AG20443 (cell line): ENCODE measurements around the gene AMZ2.

Source experiments
- DNase-seq: peaks from one replicate; pipeline ENCODE4 v3.0.0; 2012; ENCODE audit warnings: low spot score, mixed read lengths

AMZ2 gene

DNA sequence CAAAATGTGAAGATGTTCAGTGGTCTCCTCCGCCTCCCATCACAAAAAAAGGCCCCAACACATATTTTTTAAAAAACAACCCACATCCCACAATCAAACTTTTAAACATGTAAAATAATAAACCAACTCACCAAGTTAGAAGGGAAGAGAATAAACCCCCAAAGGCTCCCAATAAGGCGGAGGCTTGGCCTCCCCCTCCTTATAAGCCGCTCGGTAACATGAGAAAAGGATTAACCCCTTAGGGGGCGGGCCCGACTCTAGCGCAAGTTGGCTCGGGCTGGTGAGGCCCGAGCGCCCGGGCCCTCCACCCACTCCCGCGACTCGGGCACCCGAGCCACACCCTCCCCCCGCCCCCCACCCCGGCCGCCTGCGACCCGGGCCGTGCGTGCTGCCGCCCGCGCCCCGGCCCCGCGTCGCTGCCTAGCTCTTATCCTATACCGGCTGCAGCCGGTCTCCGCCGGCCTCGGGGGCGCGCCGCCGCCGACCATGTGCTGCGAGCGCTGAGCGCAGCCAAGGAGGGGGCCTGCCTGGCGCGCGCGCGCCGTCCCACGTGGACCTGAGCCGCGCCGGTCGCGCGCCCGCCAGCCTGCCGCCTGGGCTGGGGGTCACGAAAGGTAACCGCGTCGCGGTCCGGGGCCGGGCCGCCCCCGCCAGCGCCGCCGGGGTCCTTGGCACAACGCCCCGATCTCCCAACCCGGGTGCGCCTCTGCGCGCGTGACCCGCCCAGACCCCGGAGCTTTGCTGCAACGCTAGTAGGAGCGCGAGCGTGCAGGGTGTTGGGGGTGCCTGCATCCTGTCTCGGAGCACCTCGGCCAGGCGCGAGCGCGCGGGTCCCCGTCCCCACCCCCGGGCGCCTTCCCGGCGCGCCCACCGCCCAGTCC is 43.4 kb downstream of the AMZ2 start, which contains the start of the genes ARSG and SLC16A6:
Gene ARSG, plus strand, starts transcription at position 541 of the 881 bp plus-strand sequence. CDS start 15,999 bp downstream, outside the sequence.
Gene SLC16A6, minus strand, starts transcription at position 173 of the 881 bp plus-strand sequence. CDS start 12,807 bp downstream, outside the sequence.
- DNase-seq, result peak; percentile 81

DNA sequence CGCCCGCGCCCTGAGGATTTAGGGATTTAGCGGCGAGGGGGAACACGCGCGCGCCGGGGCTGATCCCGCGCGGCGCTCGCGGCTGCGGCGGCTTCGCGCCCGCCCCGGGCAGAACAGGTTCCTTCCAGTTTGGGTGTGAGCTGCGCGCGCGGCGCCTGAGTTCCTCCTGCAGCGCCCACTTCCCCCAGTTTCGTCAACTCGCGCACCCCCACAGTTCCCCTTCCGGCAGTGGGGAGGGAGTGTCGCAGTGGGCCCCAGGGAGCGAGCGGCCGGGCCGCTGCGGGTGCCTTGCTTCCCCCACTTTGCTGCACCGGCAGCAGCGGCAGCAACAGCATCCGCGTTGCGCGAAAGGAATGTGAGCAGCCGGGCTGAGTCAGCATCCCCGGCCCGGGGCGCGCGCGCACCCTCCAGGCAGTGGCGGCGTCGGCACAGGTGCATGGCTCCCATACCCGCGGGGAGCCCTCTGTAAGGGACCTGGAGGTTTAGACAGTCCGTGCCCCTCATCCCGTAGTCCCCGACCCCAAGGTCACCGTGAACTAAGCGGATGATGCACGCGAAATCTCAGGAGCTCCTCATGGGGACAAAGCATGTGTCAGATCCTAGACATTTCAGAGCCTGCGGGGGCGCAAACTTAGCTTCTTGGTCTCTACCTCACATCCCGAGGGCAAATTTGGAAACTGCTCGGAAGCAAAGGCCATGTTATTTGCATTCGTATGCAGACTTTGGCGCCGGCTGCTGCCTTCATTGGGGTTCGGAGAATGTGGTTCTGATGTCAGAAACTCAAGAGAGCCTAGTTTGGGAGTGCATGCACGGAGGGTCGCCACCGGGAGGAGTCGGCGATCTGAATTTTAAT is 44.2 kb downstream of the AMZ2 start:
- DNase-seq, result peak; percentile 95

DNA sequence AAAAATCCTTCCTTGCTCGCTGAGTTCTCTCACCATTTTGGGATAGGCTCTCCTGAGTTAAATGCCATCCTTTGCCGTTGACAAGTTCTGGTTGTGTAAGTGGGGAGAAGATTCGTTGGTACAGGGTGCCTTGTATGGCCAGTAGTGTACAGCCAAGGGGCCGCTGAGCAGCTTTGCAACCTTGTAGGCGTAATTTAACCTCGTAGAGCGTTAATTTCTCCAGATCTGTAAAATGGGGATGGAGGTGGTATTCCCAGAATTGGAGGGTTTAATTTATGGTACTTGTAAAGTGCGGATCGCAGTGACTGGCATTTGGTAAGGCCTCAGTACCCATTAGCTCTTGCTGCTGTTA is 44.8 kb downstream of the AMZ2 start:
- DNase-seq, result no peak

DNA sequence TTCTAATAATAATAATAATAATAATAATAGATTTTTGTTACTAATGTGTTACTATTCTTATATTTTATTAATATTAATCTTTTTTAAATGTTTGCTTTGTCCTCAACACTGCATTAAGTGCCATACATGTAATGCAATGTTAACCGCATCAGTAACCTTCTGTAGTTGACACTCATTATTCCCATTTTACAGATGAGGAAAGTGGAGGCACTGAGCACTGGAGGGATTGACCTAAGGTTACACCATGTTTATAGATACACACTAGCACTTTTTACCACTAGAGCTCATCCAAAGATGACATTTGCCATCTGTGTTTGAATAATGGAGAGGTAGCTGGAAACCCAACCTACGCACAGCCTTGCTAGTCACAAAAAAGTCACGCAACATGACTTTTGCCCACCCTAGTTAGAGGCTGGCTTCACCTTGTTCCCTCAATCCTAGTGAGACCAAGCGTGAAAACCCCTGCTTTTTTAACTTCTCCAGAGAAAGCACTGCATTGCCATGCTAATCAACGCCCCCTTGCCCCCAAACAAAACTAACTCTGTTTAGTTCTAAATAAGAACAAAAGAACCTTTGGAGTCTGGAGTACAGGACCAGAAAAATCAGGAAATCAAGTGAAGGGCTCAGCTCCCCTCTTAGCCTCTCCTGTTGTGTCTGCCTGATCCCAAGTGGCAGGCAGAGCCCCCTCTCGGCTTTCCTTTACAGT is 45.8 kb downstream of the AMZ2 start:
- no peak for DNase-seq

GRCh38 chr17:68294196-68294555 is 46.3 kb downstream of the AMZ2 start:
- no peak for DNase-seq

DNA sequence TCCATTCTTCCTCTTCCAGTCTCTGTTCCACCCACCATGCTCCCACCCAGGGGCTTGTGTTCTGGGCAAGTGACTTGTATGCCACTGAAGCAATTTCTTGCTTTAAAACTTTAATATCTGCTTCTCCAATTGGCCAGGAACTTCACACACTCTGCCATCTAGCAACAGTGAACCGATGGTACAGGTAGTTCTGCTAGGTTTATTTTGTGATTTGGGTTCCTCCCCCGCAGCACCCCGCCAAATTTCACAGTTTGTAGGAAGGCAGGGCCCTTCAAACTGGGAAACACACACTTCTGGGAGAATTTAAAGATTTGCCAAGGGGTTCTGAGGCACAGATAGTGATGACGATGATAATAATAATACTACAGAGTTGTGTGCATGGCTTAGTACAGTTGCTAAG is 46.8 kb downstream of the AMZ2 start:
- no peak for DNase-seq

DNA sequence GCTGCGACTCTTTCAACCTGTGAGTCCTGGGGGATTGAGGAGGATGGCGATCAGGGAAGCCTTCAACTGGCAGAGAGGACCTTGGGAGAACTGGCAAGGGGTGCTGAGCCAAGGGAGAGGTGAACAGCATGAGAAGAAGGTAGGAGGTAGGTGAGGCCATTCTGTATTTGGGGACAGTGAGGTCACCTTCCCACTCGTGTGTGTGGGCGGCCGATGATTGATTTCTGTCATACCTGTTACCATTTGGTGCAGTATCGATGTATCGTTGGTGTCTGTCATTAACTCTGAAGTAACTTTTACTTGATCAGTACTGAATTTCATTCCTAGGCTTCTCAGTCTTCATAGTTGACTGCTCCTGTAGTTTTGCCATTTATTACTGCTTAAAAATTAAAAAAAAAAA is 47.2 kb downstream of the AMZ2 start:
- no peak for DNase-seq

DNA sequence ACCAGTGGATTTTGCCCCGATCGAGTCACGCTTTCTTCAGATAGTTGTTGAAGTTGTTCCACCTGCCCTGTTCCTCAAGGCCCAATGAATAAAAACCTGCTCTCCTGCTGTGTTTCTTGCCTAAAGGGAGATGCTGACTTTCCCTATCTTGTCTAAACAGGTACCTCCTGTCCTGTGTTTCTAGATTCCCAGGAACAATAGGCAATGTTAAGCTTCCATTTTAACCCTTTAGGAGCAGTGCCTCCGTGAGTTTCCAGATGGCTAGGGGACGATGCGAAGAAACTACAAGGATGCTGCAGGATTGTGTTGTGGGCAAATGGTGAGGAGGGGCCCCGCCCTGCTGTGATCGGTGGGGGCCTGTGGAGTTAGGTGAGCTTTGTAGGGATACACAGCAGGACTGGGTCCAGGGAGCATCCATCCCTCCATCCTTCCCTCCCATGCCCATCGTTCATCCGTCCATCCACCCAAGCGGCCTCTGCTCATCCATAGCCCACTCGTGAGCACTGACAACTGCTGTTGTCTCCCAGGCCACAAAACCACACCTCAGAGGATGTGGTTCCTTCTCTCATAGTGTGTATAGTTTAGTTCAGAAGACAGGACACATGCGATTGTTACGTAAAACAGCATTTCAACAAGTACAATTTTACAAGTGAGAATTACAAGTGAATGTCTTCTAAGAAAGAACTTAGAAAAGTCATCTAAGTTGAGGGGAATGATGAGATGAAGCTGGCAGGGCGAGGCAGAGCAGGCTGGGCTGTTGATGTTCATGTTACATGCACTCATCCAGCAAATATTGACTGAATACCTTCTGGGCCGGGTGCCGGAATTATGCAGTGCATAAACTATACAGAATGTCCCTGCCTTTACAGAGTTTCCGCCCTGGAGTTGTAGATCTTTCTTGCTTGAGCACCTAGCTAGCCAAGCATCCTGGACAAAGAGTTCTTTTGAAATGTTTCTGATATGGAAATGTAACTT is 48.7 kb downstream of the AMZ2 start:
- no peak for DNase-seq

DNA sequence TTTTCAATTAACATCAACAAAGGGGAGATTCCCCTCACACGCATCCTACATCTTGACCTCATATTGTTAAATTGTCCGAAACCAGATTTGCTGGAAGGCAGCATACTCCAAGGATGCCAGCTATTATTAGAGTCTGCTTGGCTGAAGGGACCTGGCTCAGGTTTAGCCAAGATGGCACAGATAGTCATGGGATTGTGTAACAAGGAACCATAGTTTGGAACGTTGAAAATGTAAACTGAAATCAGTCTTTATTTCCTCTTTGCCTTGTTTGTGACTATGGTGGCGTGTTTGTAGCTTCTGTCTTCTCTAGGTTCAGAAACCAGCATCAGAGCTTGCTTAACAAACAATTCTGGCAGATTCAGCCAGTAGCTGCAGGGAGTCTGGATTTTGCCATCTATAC is 49.4 kb downstream of the AMZ2 start:
- DNase-seq, result no peak

DNA sequence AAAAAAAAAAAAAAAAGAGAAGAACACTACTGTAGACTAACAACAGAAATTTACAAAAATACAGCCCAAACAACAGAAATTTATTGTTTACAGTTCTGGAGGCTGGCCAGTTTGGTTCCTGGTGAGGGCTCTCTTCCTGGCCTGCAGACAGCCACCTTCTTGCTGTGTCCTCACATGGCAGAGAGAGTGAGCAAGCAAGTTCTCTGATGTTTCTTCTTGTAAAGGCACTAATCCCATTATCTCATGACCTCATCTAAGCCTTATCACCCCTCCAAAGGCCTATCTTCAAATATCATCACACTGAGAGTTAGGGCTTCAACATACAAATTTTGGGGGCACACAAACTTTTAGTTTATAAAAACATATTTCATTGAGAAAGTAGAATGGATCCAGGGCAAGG is 50.8 kb downstream of the AMZ2 start:
- DNase-seq, result no peak

DNA sequence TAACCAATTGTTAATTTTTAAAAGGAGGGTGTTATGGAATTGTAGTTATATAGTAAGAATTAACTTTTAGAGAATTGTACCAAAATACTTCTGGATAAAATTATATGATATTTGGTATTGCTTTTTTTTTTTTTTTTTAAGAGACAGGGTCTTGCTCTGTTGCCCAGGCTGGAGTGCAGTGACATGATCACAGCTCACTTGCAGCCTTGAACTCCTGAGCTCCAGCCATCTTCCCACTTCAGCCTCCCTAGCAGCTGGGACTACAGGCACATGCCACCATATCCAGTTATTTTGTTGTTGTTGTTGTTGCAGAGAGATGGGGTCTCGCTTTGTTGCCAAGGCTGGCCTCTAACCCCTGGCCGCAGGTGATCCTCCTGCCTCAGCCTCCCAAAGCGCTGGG is 52.0 kb downstream of the AMZ2 start:
- DNase-seq, result no peak

DNA sequence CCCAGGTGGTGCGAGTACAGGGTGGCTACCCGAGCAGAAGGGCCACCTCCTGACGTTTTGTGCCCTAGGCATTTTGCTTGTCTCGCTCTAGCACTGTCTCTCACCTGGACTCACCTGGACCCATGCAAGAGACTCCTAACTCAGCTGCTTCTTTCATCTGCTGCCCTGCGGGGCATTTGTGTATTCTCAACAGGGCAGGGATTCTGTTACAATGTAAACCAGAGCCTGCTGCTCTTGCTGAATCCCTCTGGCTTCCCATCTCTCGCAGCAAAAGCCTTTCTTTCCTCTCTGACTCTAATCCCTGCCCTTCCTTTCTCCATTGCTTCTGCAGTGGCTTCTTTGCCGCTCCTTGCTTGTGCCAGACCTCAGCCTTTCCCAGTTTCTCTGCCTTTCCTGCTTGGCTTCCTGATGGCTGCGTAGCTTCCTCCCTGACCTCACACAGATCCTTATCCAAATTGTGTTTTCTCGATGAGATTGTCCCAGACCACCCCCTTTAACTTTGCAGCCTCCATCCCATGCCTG is 53.7 kb downstream of the AMZ2 start:
- DNase-seq, result no peak

GRCh38 chr17:68302066-68302564 is 54.3 kb downstream of the AMZ2 start:
- DNase-seq, result no peak

- no peak for DNase-seq
Observed at GRCh38 chr17:68302666-68303065, 54.8 kb downstream of the AMZ2 start.

DNA sequence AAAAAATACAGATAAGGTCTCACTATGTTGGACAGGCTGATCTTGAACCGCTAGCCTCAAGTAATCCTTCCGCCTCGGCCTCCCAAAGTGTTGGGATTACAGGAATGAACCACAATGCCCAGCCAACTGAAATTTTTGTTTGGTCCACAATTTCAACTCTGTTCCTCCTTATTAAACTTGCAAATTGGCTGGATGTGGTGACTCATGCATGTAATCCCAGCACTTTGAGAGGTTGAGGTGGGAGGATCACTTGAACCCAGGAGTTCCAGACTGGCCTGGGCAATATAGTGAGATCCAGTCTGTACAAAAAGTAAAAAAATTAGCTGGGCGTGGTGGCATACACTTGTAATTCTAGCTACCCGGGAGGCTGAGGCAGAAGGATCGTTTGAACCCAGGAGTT is 56.9 kb downstream of the AMZ2 start:
- no peak for DNase-seq

- no peak for DNase-seq
Observed at GRCh38 chr17:68305142-68305541, 57.3 kb downstream of the AMZ2 start.
